SK-N-SH treated with all-trans-retinoic acid at 6 μM for 48 hours (cell line): ENCODE data around the gene OR1I1.

Experiments used
- ATAC-seq: fragments of 200-7000 bp; cut with Tn5 transposase; 3 replicates; pipeline ENCODE4 v1.9.1; 2020; ENCODE audit warnings: mild to moderate bottlenecking, moderate library complexity
- ARNTL ChIP-seq: fragments of 450-650 bp; formaldehyde crosslinking; IDR thresholded peaks from 2 replicates; pipeline ENCODE4 v1.5.0; 2020; ENCODE audit warnings: low read depth, mild to moderate bottlenecking, moderate library complexity, borderline replicate concordance
- CSDC2 ChIP-seq: fragments of 250-450 bp; sonication (Bioruptor Pico); IDR thresholded peaks from 2 replicates; pipeline ENCODE4 v1.5.0; 2020; ENCODE audit warnings: mild to moderate bottlenecking, moderate library complexity
- ESRRG ChIP-seq: fragments of 250-450 bp; sonication (Bioruptor Pico); IDR thresholded peaks from 2 replicates; pipeline ENCODE4 v1.6.1; 2021; ENCODE audit warnings: mild to moderate bottlenecking
- GLIS3 ChIP-seq: fragments of 250-450 bp; sonication (Bioruptor Pico); IDR thresholded peaks from 2 replicates; pipeline ENCODE4 v1.5.0; 2020; ENCODE audit warnings: mild to moderate bottlenecking, moderate library complexity
- ISL1 ChIP-seq: fragments of 250-450 bp; sonication (Bioruptor Pico); IDR thresholded peaks from 2 replicates; pipeline ENCODE4 v2.1.2; 2022; ENCODE audit warnings: mild to moderate bottlenecking, moderate library complexity
- OSR1 ChIP-seq: fragments of 250-450 bp; sonication (Bioruptor Pico); IDR thresholded peaks from 2 replicates; pipeline ENCODE4 v1.8.0; 2022; ENCODE audit warnings: moderate library complexity, mild to moderate bottlenecking, inconsistent platforms
- RARB ChIP-seq: fragments of 250-450 bp; sonication (Bioruptor Pico); IDR thresholded peaks from 2 replicates; pipeline ENCODE4 v1.8.0; 2021; ENCODE audit warnings: mild to moderate bottlenecking, moderate library complexity
- SNAI2 ChIP-seq: fragments of 250-450 bp; sonication (Bioruptor Pico); IDR thresholded peaks from 2 replicates; pipeline ENCODE4 v1.5.0; 2020; ENCODE audit warnings: mild to moderate bottlenecking, moderate library complexity
- TCF4 ChIP-seq: fragments of 250-450 bp; sonication (Bioruptor Pico); IDR thresholded peaks from 2 replicates; pipeline ENCODE4 v1.8.0; 2021; ENCODE audit warnings: mild to moderate bottlenecking, moderate library complexity, borderline replicate concordance
- TOX ChIP-seq: fragments of 250-450 bp; sonication (Bioruptor Pico); IDR thresholded peaks from 2 replicates; pipeline ENCODE4 v1.8.0; 2021; ENCODE audit warnings: mild to moderate bottlenecking, moderate library complexity, borderline replicate concordance
- ZC3H10 ChIP-seq: fragments of 250-450 bp; sonication (Bioruptor Pico); IDR thresholded peaks from 2 replicates; pipeline ENCODE4 v1.5.1; 2021; ENCODE audit warnings: mild to moderate bottlenecking, moderate library complexity
- ZFP3 ChIP-seq: fragments of 250-450 bp; sonication (Bioruptor Pico); IDR thresholded peaks from 2 replicates; pipeline ENCODE4 v1.5.0; 2020; ENCODE audit warnings: mild to moderate bottlenecking, moderate library complexity
- ZFP30 ChIP-seq: fragments of 450-650 bp; formaldehyde crosslinking; IDR thresholded peaks from 2 replicates; pipeline ENCODE4 v1.5.0; 2022; ENCODE audit warnings: mild to moderate bottlenecking, moderate library complexity
- ZNF565 ChIP-seq: fragments of 450-650 bp; formaldehyde crosslinking; conservative IDR thresholded peaks from 2 replicates; pipeline ENCODE4 v1.5.0; 2020; ENCODE audit warnings: low read depth, mild to moderate bottlenecking, moderate library complexity
- ZNF70 ChIP-seq: fragments of 450-650 bp; formaldehyde crosslinking; IDR thresholded peaks from 2 replicates; pipeline ENCODE4 v1.5.0; 2020; ENCODE audit warnings: mild to moderate bottlenecking, moderate library complexity
- ZNF8 ChIP-seq: fragments of 450-650 bp; formaldehyde crosslinking; IDR thresholded peaks from 2 replicates; pipeline ENCODE4 v1.5.0; 2020; ENCODE audit warnings: mild to moderate bottlenecking, moderate library complexity
- TF ChIP-seq, protein P1 (sequence below): fragments of 250-450 bp; sonication (Bioruptor Pico); IDR thresholded peaks from 2 replicates; pipeline ENCODE4 v1.5.1; 2021; ENCODE audit warnings: mild to moderate bottlenecking, moderate library complexity
- TF ChIP-seq, protein P2 (sequence below): fragments of 250-450 bp; sonication (Bioruptor Pico); IDR thresholded peaks from 2 replicates; pipeline ENCODE4 v1.5.0; 2020; ENCODE audit warnings: mild to moderate bottlenecking, moderate library complexity
- TF ChIP-seq, protein P3 (sequence below): fragments of 250-450 bp; sonication (Bioruptor Pico); IDR thresholded peaks from 2 replicates; pipeline ENCODE4 v1.5.1; 2020; ENCODE audit warnings: low read depth, mild to moderate bottlenecking, moderate library complexity

OR1I1 gene

DNA sequence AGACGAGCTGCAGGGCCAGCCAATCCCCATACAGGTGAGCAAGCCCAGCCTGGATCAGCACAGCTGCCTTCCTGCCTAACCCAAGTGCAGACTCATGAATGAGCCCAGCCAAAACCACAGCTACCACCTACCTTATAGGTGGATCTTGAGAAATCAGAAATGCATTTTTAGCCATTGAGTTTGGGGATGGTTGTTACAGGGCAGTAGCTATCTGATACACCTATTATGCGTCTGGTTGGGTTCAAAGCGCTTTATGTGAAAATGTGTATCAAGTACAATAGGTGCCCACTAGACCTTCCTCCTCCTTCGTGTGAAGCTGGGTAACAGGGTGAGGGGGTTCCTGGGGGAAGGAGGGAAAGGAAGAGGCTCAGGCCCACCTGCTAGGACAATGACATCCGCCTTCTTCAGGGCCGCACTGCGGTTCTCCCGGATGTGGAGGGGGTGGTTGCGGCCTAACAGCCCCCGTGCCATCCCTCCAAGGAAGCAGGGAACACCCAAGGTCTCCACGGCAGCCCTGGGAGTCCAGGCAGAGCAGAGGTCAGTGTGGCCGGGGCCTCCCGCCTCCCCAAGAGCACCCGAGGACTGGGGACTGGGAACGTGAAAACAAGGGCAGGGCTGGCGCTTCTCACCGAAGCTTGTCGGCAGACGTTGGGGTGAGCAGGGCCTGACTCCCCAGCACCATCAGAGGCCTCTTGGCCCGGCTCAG lies 36.9 kb downstream of the OR1I1 start:
- TF ChIP-seq ZFP3 (no peak), ZC3H10 (CRISPR knock-in tag) (no peak), GLIS3 (CRISPR knock-in tag) (no peak), ZFP30 (CRISPR knock-in tag) (no peak), ZNF70 (CRISPR knock-in tag) (no peak), ISL1 (no peak), ESRRG (CRISPR knock-in tag) (no peak), ZNF8 (CRISPR knock-in tag) (no peak)
- TF ChIP-seq, protein P1, sequence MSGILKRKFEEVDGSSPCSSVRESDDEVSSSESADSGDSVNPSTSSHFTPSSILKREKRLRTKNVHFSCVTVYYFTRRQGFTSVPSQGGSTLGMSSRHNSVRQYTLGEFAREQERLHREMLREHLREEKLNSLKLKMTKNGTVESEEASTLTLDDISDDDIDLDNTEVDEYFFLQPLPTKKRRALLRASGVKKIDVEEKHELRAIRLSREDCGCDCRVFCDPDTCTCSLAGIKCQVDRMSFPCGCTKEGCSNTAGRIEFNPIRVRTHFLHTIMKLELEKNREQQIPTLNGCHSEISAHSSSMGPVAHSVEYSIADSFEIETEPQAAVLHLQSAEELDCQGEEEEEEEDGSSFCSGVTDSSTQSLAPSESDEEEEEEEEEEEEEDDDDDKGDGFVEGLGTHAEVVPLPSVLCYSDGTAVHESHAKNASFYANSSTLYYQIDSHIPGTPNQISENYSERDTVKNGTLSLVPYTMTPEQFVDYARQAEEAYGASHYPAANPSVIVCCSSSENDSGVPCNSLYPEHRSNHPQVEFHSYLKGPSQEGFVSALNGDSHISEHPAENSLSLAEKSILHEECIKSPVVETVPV (CRISPR knock-in tag) = no peak
- TF ChIP-seq, protein P2, sequence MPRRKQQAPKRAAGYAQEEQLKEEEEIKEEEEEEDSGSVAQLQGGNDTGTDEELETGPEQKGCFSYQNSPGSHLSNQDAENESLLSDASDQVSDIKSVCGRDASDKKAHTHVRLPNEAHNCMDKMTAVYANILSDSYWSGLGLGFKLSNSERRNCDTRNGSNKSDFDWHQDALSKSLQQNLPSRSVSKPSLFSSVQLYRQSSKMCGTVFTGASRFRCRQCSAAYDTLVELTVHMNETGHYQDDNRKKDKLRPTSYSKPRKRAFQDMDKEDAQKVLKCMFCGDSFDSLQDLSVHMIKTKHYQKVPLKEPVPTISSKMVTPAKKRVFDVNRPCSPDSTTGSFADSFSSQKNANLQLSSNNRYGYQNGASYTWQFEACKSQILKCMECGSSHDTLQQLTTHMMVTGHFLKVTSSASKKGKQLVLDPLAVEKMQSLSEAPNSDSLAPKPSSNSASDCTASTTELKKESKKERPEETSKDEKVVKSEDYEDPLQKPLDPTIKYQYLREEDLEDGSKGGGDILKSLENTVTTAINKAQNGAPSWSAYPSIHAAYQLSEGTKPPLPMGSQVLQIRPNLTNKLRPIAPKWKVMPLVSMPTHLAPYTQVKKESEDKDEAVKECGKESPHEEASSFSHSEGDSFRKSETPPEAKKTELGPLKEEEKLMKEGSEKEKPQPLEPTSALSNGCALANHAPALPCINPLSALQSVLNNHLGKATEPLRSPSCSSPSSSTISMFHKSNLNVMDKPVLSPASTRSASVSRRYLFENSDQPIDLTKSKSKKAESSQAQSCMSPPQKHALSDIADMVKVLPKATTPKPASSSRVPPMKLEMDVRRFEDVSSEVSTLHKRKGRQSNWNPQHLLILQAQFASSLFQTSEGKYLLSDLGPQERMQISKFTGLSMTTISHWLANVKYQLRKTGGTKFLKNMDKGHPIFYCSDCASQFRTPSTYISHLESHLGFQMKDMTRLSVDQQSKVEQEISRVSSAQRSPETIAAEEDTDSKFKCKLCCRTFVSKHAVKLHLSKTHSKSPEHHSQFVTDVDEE (CRISPR knock-in tag) = no peak
- no peak for ATAC-seq

DNA sequence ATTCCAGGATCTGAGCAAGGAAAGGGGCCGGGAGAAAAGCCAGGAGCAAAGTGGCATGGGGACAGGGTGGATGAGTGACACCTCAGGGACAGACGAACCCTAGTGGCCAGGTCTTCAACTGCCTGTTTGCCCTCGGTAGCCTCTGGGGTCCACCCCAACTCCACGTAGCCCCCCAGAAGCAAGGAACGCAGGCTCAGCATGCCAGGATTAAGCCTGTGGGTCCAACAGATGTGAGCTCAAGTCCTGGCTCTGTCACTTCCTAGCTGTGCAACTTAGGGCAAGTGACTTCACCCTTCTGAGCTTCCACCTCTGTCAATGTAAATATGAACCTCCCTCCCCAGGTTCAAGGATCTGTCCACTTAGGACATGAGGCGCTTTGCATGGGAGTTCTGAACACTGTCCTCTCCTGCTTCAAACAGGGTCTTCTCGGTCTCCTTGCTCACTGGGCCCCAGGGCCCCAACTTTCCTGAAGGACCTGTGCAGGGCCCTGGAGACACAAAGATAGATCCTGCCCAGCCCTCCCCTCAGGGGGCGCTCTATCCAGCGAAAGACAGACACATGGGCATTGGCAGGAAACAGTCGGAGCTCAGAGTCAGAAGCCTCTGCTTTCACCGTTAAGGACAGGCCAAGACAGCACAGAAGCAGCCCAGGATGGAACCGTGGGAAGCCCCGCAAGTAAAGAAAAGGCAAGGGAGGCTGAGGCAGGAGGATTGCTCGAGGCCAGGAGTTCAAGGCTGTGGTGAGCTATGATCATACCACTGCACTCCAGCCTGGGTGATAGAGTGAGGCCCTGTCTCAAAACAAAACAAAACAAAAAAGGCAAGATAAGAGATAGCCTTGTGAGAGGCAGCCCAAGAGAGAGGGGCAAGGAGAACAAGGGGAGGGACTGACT lies 38.4 kb downstream of the OR1I1 start:
- TF ChIP-seq CSDC2 (CRISPR knock-in tag) = no peak
- TF ChIP-seq TCF4 (CRISPR knock-in tag) = no peak
- TF ChIP-seq TOX (CRISPR knock-in tag) = no peak
- TF ChIP-seq ARNTL (CRISPR knock-in tag) = no peak

DNA sequence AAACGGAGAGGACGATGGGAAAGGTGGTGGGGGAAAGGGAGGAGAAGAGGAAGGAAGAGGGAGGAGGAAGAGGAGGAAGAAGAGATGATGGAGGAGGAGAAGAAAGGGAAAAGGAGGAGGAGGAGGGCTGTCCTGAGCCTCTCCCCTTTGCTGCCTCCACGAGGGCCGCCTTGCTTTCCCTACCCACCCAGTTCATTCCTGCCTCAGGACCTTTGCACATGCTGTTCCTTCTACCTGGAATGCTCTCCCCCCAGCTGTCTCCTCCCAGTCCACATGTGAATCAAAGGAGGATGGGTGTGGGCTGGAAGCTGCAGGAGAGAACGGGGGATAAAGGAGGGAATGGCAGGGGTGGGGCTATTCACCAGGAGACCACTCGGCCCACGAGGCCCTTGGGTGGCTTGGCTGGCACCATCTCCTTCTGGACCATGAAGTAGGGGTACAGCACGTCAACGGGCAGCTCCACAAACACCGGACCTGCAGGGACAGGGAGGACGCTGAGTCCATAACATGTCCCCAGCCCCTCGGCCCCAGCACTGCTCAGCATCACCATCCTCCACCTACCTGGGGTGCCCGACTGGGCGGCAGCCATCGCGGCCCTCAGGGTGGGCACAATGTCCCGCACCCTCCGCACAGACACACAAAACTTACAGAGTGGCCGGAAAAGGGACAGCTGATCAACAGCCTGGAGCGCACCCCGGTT lies 40.5 kb downstream of the OR1I1 start:
- ATAC-seq = no peak
- TF ChIP-seq OSR1 (CRISPR knock-in tag) (no peak), ZFP30 (CRISPR knock-in tag) (no peak), ZNF565 (CRISPR knock-in tag) (no peak), RARB (CRISPR knock-in tag) (no peak)
- TF ChIP-seq, protein P3, sequence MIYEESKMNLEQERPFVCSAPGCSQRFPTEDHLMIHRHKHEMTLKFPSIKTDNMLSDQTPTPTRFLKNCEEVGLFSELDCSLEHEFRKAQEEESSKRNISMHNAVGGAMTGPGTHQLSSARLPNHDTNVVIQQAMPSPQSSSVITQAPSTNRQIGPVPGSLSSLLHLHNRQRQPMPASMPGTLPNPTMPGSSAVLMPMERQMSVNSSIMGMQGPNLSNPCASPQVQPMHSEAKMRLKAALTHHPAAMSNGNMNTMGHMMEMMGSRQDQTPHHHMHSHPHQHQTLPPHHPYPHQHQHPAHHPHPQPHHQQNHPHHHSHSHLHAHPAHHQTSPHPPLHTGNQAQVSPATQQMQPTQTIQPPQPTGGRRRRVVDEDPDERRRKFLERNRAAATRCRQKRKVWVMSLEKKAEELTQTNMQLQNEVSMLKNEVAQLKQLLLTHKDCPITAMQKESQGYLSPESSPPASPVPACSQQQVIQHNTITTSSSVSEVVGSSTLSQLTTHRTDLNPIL (CRISPR knock-in tag) = no peak

More for the DNA sequence above, 38.4 kb downstream of the OR1I1 start:
- ATAC-seq = no peak

DNA sequence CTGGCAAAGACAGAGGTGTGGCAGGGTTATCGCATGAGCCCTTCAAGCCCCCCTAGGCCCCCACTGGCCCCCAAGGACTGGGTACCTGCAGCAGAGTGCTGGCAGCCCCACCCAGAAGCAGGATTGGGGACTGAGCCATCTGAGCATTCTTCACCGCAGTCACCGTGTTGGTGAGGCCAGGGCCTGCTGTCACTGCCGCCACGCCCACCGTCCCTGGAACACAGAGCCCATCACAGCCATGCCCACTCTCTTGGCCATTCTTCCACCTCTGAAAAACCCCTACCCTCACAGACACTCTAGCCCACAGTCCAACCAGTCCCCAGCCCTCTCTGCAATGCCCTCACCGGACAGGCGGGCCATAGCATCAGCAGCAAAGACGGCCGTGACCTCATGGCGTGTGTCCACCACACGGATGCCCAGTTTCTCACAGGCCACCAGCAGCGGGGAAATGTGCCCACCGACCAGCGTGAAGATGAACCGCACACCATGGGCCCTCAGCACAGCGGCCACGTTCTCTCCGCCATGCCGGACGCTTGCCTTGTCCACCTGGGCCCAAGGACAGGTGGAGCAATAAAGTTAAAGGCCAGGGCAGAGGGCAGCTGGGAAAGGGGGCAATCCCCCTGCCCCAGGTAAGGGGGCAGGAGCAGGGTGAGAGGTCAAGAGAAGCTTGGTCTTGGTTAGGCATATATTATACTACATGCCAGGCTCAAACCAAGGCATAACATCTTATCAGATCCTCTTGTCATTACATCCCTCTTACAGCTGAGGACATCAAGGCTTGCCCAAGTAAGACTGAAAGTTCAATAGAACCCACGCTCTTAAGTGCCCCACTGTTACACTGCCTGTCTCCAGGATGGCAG lies 41.2 kb downstream of the OR1I1 start:
- TF ChIP-seq ZNF565 (CRISPR knock-in tag) (no peak), ZFP30 (CRISPR knock-in tag) (no peak), ISL1 (no peak), ZFP3 (no peak), RARB (CRISPR knock-in tag) (no peak), GLIS3 (CRISPR knock-in tag) (no peak), SNAI2 (CRISPR knock-in tag) (no peak)
- TF ChIP-seq, protein P1 (CRISPR knock-in tag) = no peak
- TF ChIP-seq, protein P3 (CRISPR knock-in tag) = no peak
- ATAC-seq = no peak
